ENCODE data around the gene DCST2. TPM values are rescaled to one million over a fixed set of nuclear protein-coding genes. Genes with fewer than 3 reads are reported as not detected.

The DCST2 gene
- total and polyA plus RNA-seq, 2 donors (not counting 3 experiments of a cell fraction or from before 2014, with no cell fraction given): 0.29 to 0.51 TPM

- CTCF ChIA-PET: interaction anchor here (1.0 kb wide), 1 partner anchor 176 kb away, joined by 3 read pairs; no protein-coding TSS in a partner anchor
- Histone ChIP-seq H3K4me2 (ENCODE audit: insufficient read depth, low read length) (no peak overlapping the region), H3K27me3 (ENCODE audit: control insufficient read depth in 2 of 2, insufficient read depth in 2 of 2, low read length in 2 of 2) (peaks cover 35 to 46% of the 10 kb centered on the region in 2 experiments), H3K9ac (replicated peaks; ENCODE audit: extremely low read depth, insufficient read depth, low read length) (no peak overlapping the region), H3K4me3 (replicated peaks in 1 of 3; ENCODE audit: insufficient read depth in 1 of 3, low read depth in 1 of 3, low read length in 3 of 3) (no peak overlapping the region), H2AFZ (ENCODE audit: low read depth, low read length) (no peak overlapping the region), H3K79me2 (ENCODE audit: control insufficient read depth, insufficient read depth, low read length) (no peaks in the 10 kb centered on the region), H3K4me1 (ENCODE audit: control insufficient read depth, extremely low read depth, insufficient read depth, low read length) (peaks cover 15% of the 10 kb centered on the region), H3K27ac (ENCODE audit: insufficient read depth, low read depth, low read length) (no peak overlapping the region), H3K9me1 (replicated peaks; ENCODE audit: control insufficient read depth, extremely low read depth, insufficient read depth, low read length) (no peaks in the 10 kb centered on the region), H4K20me1 (replicated peaks; ENCODE audit: control insufficient read depth, extremely low read depth, insufficient read depth, low read length) (no peaks in the 10 kb centered on the region), H3K36me3 (ENCODE audit: control insufficient read depth in 2 of 2, extremely low read depth in 1 of 2, insufficient read depth in 2 of 2, low read length in 2 of 2) (no peaks in the 10 kb centered on the region), H3K9me3 (replicated peaks; ENCODE audit: control insufficient read depth, insufficient read depth, low read length) (no peaks in the 10 kb centered on the region)
- dilution Hi-C loops (cut with MboI; ENCODE audit: extremely low pct_ligation_motif_present, low sequenced_read_pairs) (no loop called here), intact Hi-C loops (cut with micrococcal nuclease) (no loop called here)
- BruUV-seq (replicated peaks): no TSS peak
- POLR2A ChIA-PET: no interaction called here
- FAIRE-seq (no peak), DNase-seq (ENCODE audit: low read depth, low spot score) (no peak)
- TF ChIP-seq POLR2AphosphoS5 (IDR thresholded peaks at IDR 0.05; ENCODE audit: insufficient read depth, low read depth, low read length): no peak
- peak; percentile 17 for TF ChIP-seq EZH2 (IDR thresholded peaks at IDR 0.05; ENCODE audit: borderline replicate concordance, low read depth, low read length, severe bottlenecking)
- no peak for TF ChIP-seq FOS (IDR thresholded peaks at IDR 0.05; ENCODE audit: borderline replicate concordance, insufficient read depth, low read length)
- no peak for TF ChIP-seq POLR2A (IDR thresholded peaks at IDR 0.05; ENCODE audit: low read depth, low read length)
- no peak for TF ChIP-seq MYC (IDR thresholded peaks at IDR 0.05; ENCODE audit: low read depth, low read length)
These were observed 48.9 kb upstream of the DCST2 start for GRCh38 chr1:155082301-155083051.

DNA sequence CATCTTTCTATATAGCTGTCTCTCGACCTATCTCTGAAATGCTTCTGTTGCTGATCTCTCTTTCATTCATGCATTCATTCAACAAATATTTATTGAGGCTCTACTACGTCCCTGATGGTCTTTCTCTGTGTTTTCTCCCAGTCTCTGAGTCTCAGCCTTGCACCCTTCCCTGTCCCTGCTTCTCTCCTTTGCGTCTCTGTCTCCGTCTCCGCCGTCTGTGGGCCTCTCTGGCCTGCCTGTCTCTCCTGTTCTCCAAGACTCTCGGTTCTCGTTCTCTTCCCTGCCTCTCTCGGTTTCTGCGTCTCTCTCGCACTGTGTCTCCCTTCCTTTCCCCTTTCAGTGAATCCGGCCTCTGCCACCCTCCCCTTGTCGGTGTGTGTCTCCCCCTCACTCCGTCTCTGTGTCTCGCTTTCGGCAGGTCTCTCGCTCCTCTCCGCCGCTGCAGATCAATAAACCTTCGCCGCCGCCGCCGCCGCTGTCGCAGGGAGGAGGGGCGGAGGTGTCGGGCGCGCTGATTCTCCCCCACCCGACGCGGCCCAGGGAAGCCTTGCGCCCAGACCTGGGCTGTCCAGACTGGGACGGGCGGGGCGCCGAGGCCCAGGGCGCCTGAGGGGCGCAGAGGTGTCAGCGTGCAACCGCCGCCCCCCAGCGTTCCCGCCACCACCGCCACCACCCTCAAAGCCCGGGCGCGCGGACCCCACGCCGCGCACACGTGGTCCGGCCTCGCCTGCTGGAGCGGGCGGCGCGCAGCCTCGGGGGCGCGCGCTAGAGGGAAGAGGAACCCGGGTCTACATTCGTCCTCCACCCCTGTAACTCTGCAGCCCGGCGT is 48.1 kb upstream of the DCST2 start:
- Histone ChIP-seq H4K20me1 (replicated peaks; ENCODE audit: control insufficient read depth, extremely low read depth, insufficient read depth, low read length) (no peaks in the 10 kb centered on the region), H3K9me1 (replicated peaks; ENCODE audit: control insufficient read depth, extremely low read depth, insufficient read depth, low read length) (no peaks in the 10 kb centered on the region), H3K27ac (ENCODE audit: insufficient read depth, low read depth, low read length) (no peak overlapping the region), H3K27me3 (ENCODE audit: control insufficient read depth in 2 of 2, insufficient read depth in 2 of 2, low read length in 2 of 2) (peaks cover 35 to 46% of the 10 kb centered on the region in 2 experiments), H3K79me2 (ENCODE audit: control insufficient read depth, insufficient read depth, low read length) (no peaks in the 10 kb centered on the region), H3K36me3 (ENCODE audit: control insufficient read depth in 2 of 2, extremely low read depth in 1 of 2, insufficient read depth in 2 of 2, low read length in 2 of 2) (no peaks in the 10 kb centered on the region), H2AFZ (ENCODE audit: low read depth, low read length) (no peak overlapping the region), H3K4me1 (ENCODE audit: control insufficient read depth, extremely low read depth, insufficient read depth, low read length) (peaks cover 15% of the 10 kb centered on the region), H3K4me3 (replicated peaks in 1 of 3; ENCODE audit: insufficient read depth in 1 of 3, low read depth in 1 of 3, low read length in 3 of 3) (no peak overlapping the region), H3K4me2 (ENCODE audit: insufficient read depth, low read length) (no peak overlapping the region), H3K9me3 (replicated peaks; ENCODE audit: control insufficient read depth, insufficient read depth, low read length) (no peaks in the 10 kb centered on the region), H3K9ac (replicated peaks; ENCODE audit: extremely low read depth, insufficient read depth, low read length) (no peak overlapping the region)
- intact Hi-C loops (cut with micrococcal nuclease) (no loop called here), dilution Hi-C loops (cut with MboI; ENCODE audit: extremely low pct_ligation_motif_present, low sequenced_read_pairs) (no loop called here)
- ChIA-PET POLR2A (no interaction called here), CTCF (interaction anchor here (1.0 to 1.4 kb wide), 4 partner anchors 20 to 175 kb away, joined by 3 to 5 read pairs (median 4); partner anchors contain the start of gene KRTCAP2)
- TF ChIP-seq EZH2 (IDR thresholded peaks at IDR 0.05; ENCODE audit: borderline replicate concordance, low read depth, low read length, severe bottlenecking): peak; percentile 84
- TF ChIP-seq FOS (IDR thresholded peaks at IDR 0.05; ENCODE audit: borderline replicate concordance, insufficient read depth, low read length): no peak
- DNase-seq (ENCODE audit: low read depth, low spot score): no peak
- FAIRE-seq: no peak
- BruUV-seq (replicated peaks): no TSS peak

Data from endothelial cell of umbilical vein (primary cell).